GM12878 (cell line): ENCODE data around the gene CBX8. TPM values are rescaled to one million over a fixed set of nuclear protein-coding genes. Genes with fewer than 3 reads are reported as not detected.

ENCODE experiments used
- ATAC-seq: fragments of 200-7000 bp; cut with Tn5 transposase; 3 replicates; pipeline ENCODE4 v1.9.1; 2020; ENCODE audit warnings: mild to moderate bottlenecking, moderate library complexity
- BruUV-seq: library from RNA; stranded (reverse); fragments of 400-500 nt; replicated peaks from 2 replicates; lab custom pipeline; 2021; lab: Mats Ljungman, UMichigan
- CTCF ChIA-PET: fragments of 300-600 bp; sonication (Branson Sonifier 250); formaldehyde crosslinking; extraction: SDS; loops from one replicate; lab custom pipeline; 2021; ENCODE audit warnings: inconsistent platforms; lab: Yijun Ruan, JAX
- POLR2A ChIA-PET: fragments of 350-600 bp; formaldehyde crosslinking; extraction: SDS; loops from one replicate; lab custom pipeline; 2021; ENCODE audit warnings: inconsistent platforms; lab: Charles Lee
- RAD21 ChIA-PET: fragments of 300-600 bp; sonication (Branson Sonifier 250); formaldehyde crosslinking; loops from one replicate; lab custom pipeline; 2023; ENCODE audit warnings: antibody characterized with exemption; ENCODE audit not compliant: unreplicated experiment; lab: Charles Lee
- SMC1A ChIA-PET: fragments of 300-600 bp; sonication (Branson Sonifier 250); formaldehyde crosslinking; loops from one replicate; lab custom pipeline; 2023; ENCODE audit not compliant: unreplicated experiment, uncharacterized antibody; lab: Charles Lee
- DNase-seq: peaks from one replicate; pipeline ENCODE4 v3.0.0-alpha.2; 2011; ENCODE audit warnings: low read depth, low spot score
- FAIRE-seq: peaks from 3 replicates; lab custom pipeline; 2011; peaks lifted over from hg19 to GRCh38; lab: Jason Lieb, UNC
- H2AFZ ChIP-seq: 2 replicates; pipeline ENCODE4 v1.6.0; 2011; ENCODE audit warnings: low read depth, low read length, control low read depth; ENCODE audit not compliant: control insufficient read depth
- H3K27ac ChIP-seq: 2 replicates; pipeline ENCODE4 v1.5.1; 2011; ENCODE audit warnings: control low read depth; ENCODE audit not compliant: control insufficient read depth, insufficient read depth
- H3K27me3 ChIP-seq, 2 experiments: replicated peaks in 1 of 2; 2 replicates each; pipeline versions ENCODE4 v1.6.0 to v1.6.1; 2011; ENCODE audit warnings: low read length in 1 of 2; ENCODE audit not compliant: control insufficient read depth in 2 of 2, insufficient read depth in 2 of 2
- H3K36me3 ChIP-seq, 2 experiments: 2 replicates each; pipeline ENCODE4 v1.5.1; 2011; ENCODE audit warnings: low read length in 1 of 2; ENCODE audit not compliant: control insufficient read depth in 2 of 2, insufficient read depth in 2 of 2
- H3K4me1 ChIP-seq: 2 replicates; pipeline ENCODE4 v1.6.1; 2011; ENCODE audit warnings: mild to moderate bottlenecking, low read length, moderate library complexity, mixed read lengths; ENCODE audit not compliant: control insufficient read depth, insufficient read depth
- H3K4me2 ChIP-seq: 2 replicates; pipeline ENCODE4 v1.6.0; 2011; ENCODE audit warnings: control low read depth; ENCODE audit not compliant: control insufficient read depth, insufficient read depth
- H3K4me3 ChIP-seq: fragments of 200-600 bp; sonication (generic); 2 replicates; pipeline ENCODE4 v1.5.1; 2016
- H3K79me2 ChIP-seq: 2 replicates; pipeline ENCODE4 v1.6.0; 2011; ENCODE audit warnings: low read length; ENCODE audit not compliant: control insufficient read depth, insufficient read depth
- H3K9ac ChIP-seq: 2 replicates; pipeline ENCODE4 v1.8.0; 2011; ENCODE audit warnings: low read length, control low read depth, mixed read lengths; ENCODE audit not compliant: control insufficient read depth, insufficient read depth
- H3K9me3 ChIP-seq: replicated peaks from 3 replicates; pipeline ENCODE4 v1.5.1; 2011; ENCODE audit warnings: mild to moderate bottlenecking, low read length; ENCODE audit not compliant: control insufficient read depth, insufficient read depth
- H4K20me1 ChIP-seq: 2 replicates; pipeline ENCODE4 v1.6.0; 2011; ENCODE audit not compliant: control insufficient read depth, insufficient read depth
- BHLHE40 ChIP-seq, 2 experiments: fragments of 450-650 bp in 1 of 2; IDR thresholded peaks; 2 replicates each; pipeline ENCODE4 v1.6.1; 2011 to 2017; ENCODE audit warnings: low read depth in 2 of 2, borderline replicate concordance in 1 of 2, improper control_type of control experiment in 1 of 2, low read length in 1 of 2, mild to moderate bottlenecking in 1 of 2
- CEBPB ChIP-seq, 2 experiments: fragments of 150-350 bp in 1 of 2; IDR thresholded peaks; 2 replicates each; pipeline ENCODE4 v1.6.1; 2012 to 2014; ENCODE audit warnings: low read depth in 2 of 2, low read length in 2 of 2, borderline replicate concordance in 1 of 2, inconsistent platforms in 1 of 2
- ETV6 ChIP-seq, 2 experiments: fragments of 450-650 bp in 1 of 2; IDR thresholded peaks in 1 of 2; conservative IDR thresholded peaks in 1 of 2; 2 replicates each; pipeline ENCODE4 v1.6.1; 2014; ENCODE audit warnings: antibody characterized with exemption in 1 of 2, borderline replicate concordance in 1 of 2, low read depth in 1 of 2, mild to moderate bottlenecking in 1 of 2, moderate library complexity in 1 of 2
- GABPA ChIP-seq: IDR thresholded peaks from 2 replicates; pipeline ENCODE4 v1.6.1; 2014; ENCODE audit warnings: antibody characterized with exemption, low read depth, mild to moderate bottlenecking, inconsistent platforms
- HDAC2 ChIP-seq: fragments of 200-600 bp; sonication (generic); IDR thresholded peaks from 2 replicates; pipeline ENCODE4 v1.6.1; 2017
- PAX8 ChIP-seq: fragments of 450-650 bp; IDR thresholded peaks from 2 replicates; pipeline ENCODE4 v1.6.1; 2017; ENCODE audit warnings: mild to moderate bottlenecking, moderate library complexity
- RAD21 ChIP-seq: IDR thresholded peaks from 2 replicates; pipeline ENCODE4 v1.6.1; 2011; ENCODE audit warnings: mild to moderate bottlenecking, low read depth, low read length, moderate library complexity; ENCODE audit not compliant: insufficient read depth
- SIN3A ChIP-seq: IDR thresholded peaks from 2 replicates; pipeline ENCODE4 v1.6.1; 2012; ENCODE audit warnings: low read depth, low read length, improper control_type of control experiment
- SREBF1 ChIP-seq: IDR thresholded peaks from 2 replicates; pipeline ENCODE4 v1.6.1; 2012; ENCODE audit warnings: mild to moderate bottlenecking, low read length
- SUPT20H ChIP-seq: IDR thresholded peaks from 2 replicates; pipeline ENCODE4 v1.6.1; 2011; ENCODE audit warnings: low read depth, mild to moderate bottlenecking, low read length, moderate library complexity, borderline replicate concordance; ENCODE audit not compliant: control insufficient read depth
- TCF3 ChIP-seq: IDR thresholded peaks from 2 replicates; pipeline ENCODE4 v1.6.1; 2012; ENCODE audit warnings: low read depth, mild to moderate bottlenecking, low read length, borderline replicate concordance; ENCODE audit not compliant: insufficient read depth
- ZNF274 ChIP-seq: IDR thresholded peaks from one replicate; pipeline ENCODE4 v1.8.0; 2011; ENCODE audit not compliant: insufficient read length, insufficient read depth
- WGBS: methylation state at CpG from one replicate; pipeline ENCODE4 v1.1.6; 2016; ENCODE audit warnings: low lambda C conversion rate; ENCODE audit not compliant: insufficient replicate concordance, insufficient coverage; ENCODE audit errors: missing lambda C conversion rate; 5-methylcytosine and 5-hydroxymethylcytosine counted together
- in situ Hi-C: fragments of 300-500 bp; cut with MboI; formaldehyde crosslinking; loops from 9 replicates; pipeline ENCODE4 v1.14.3; 2018; ENCODE audit warnings: mixed read lengths
- intact Hi-C: fragments of 100-400 bp; cut with micrococcal nuclease; formaldehyde crosslinking; loops from one replicate; pipeline ENCODE4 v1.14.2; 2022; ENCODE audit not compliant: unreplicated experiment
- polyA plus RNA-seq, 11 experiments: library from polyadenylated mRNA; depleted of rRNA in 4 of 11; unstranded in 6 of 11; stranded (reverse) in 5 of 11; fragments of >200 nt; fragmentation: Nextera tagmentation in 4 of 11; fragmentation: Illumina TruSeq in 1 of 11; extraction: Ambion mirVana in 4 of 11; extraction: Trizol in 1 of 11; gene quantifications; 1 replicate in 1 of 11; 2 replicates in 10 of 11; pipeline versions ENCODE4 v1.2.1 to v1.2.3, GENCODE V29; 2011 to 2016; ENCODE audit warnings: inconsistent platforms in 2 of 11, missing spikeins in 2 of 11, low read depth in 1 of 11
- total RNA-seq, 4 experiments: library from RNA; depleted of rRNA in 3 of 4; stranded (reverse); fragments of >200 nt in 3 of 4; fragmentation: Illumina TruSeq in 1 of 4; extraction: Trizol in 1 of 4; gene quantifications; 2 replicates each; pipeline versions ENCODE4 v1.2.1 to v1.2.3, GENCODE V29; 2013 to 2021
- TF ChIP-seq, protein P1 (sequence below): fragments of 450-650 bp; IDR thresholded peaks from 2 replicates; pipeline ENCODE4 v1.6.1; 2016; ENCODE audit warnings: mild to moderate bottlenecking, moderate library complexity, borderline replicate concordance
- TF ChIP-seq, protein P2 (sequence below): fragments of 450-650 bp; conservative IDR thresholded peaks from 2 replicates; pipeline ENCODE4 v1.6.1; 2017; ENCODE audit warnings: mild to moderate bottlenecking, moderate library complexity

Gene CBX8
- total and polyA plus RNA-seq, 10 of the 15 experiments (the other 5 are each of a cell fraction or from before 2014, with no cell fraction given), result 0.03 to 6.7 (median 1.9) TPM

DNA sequence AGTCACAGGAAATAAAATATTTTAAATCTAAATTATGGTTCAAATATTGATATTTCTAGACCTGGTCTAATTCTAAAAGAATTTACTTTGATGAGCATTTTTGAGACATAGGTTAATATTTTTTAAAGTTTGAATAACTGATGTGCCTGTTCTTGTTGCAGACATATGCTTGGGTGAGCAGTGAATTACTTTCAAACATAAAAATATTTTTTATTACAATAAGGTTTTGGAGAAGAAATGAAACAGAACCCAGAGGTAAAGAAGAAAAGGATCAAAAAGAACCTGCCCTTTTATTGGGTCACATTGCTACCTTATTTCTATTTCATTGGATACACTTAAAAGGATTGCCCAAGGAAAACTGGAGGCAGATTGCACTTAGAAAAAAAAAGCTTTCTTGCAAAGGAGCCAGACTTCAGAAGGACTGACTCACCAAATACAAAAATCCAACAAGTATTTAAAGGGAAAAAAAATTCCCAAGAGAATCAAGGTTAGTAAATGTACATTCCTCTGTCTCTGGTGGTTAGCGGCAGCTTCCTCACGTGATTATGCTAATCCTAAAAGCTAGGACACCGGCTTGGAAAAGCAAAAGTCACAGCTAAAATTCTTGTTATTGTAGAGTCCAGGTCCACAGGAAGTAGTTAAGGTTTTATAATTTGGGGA, 47.6 kb downstream of the CBX8 start:
- CTCF ChIA-PET, result interaction anchor here (0.7 to 1.3 kb wide), 2 partner anchors 8 to 448 kb away, joined by 3 to 4 read pairs; no protein-coding TSS in a partner anchor
- intact Hi-C loops, result loop anchor here (5.0 kb wide), 1 partner anchor 88 kb away; the partner anchor contains the start of gene CBX4

More for the DNA sequence above, 47.6 kb downstream of the CBX8 start:
- Histone ChIP-seq H3K79me2 (no peaks in the 10 kb centered on the region), H3K27me3 (peaks cover 0 to 4% of the 10 kb centered on the region in 2 experiments; a peak in 2 of 4 replicates), H3K36me3 (no peaks in the 10 kb centered on the region), H3K9ac (no peak overlapping the region), H2AFZ (no peak overlapping the region), H4K20me1 (no peaks in the 10 kb centered on the region), H3K4me2 (no peak overlapping the region), H3K27ac (no peak overlapping the region), H3K4me1 (peaks cover 13% of the 10 kb centered on the region), H3K4me3 (no peak overlapping the region), H3K9me3 (no peaks in the 10 kb centered on the region)
- ChIA-PET POLR2A (no interaction called here), SMC1A (no interaction called here), RAD21 (no interaction called here)
- ATAC-seq (no peak), FAIRE-seq (no peak), DNase-seq (no peak)
- 89% methylated on average over 3 of the region's 3 CpGs for WGBS
- no TSS peak for BruUV-seq
- in situ Hi-C loops, result no loop called here
- no peak for TF ChIP-seq ZNF274
- no peak for TF ChIP-seq BHLHE40 (IDR thresholded peaks at IDR 0.05; ENCODE audit: borderline replicate concordance in 1 of 2, low read depth in 2 of 2, low read length in 1 of 2)
- TF ChIP-seq SREBF1, result no peak
- TF ChIP-seq ETV6 (conservative IDR thresholded peaks at IDR 0.05 in 1 of 2, IDR thresholded peaks at IDR 0.05 in 1 of 2; ENCODE audit: borderline replicate concordance in 1 of 2, low read depth in 1 of 2), result no peak
- TF ChIP-seq TCF3, result no peak
- TF ChIP-seq, protein P1, sequence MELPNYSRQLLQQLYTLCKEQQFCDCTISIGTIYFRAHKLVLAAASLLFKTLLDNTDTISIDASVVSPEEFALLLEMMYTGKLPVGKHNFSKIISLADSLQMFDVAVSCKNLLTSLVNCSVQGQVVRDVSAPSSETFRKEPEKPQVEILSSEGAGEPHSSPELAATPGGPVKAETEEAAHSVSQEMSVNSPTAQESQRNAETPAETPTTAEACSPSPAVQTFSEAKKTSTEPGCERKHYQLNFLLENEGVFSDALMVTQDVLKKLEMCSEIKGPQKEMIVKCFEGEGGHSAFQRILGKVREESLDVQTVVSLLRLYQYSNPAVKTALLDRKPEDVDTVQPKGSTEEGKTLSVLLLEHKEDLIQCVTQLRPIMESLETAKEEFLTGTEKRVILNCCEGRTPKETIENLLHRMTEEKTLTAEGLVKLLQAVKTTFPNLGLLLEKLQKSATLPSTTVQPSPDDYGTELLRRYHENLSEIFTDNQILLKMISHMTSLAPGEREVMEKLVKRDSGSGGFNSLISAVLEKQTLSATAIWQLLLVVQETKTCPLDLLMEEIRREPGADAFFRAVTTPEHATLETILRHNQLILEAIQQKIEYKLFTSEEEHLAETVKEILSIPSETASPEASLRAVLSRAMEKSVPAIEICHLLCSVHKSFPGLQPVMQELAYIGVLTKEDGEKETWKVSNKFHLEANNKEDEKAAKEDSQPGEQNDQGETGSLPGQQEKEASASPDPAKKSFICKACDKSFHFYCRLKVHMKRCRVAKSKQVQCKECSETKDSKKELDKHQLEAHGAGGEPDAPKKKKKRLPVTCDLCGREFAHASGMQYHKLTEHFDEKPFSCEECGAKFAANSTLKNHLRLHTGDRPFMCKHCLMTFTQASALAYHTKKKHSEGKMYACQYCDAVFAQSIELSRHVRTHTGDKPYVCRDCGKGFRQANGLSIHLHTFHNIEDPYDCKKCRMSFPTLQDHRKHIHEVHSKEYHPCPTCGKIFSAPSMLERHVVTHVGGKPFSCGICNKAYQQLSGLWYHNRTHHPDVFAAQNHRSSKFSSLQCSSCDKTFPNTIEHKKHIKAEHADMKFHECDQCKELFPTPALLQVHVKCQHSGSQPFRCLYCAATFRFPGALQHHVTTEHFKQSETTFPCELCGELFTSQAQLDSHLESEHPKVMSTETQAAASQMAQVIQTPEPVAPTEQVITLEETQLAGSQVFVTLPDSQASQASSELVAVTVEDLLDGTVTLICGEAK, result no peak
- no peak for TF ChIP-seq RAD21
- no peak for TF ChIP-seq SUPT20H
- TF ChIP-seq SIN3A, result no peak
- no peak for TF ChIP-seq GABPA
- TF ChIP-seq, protein P2, sequence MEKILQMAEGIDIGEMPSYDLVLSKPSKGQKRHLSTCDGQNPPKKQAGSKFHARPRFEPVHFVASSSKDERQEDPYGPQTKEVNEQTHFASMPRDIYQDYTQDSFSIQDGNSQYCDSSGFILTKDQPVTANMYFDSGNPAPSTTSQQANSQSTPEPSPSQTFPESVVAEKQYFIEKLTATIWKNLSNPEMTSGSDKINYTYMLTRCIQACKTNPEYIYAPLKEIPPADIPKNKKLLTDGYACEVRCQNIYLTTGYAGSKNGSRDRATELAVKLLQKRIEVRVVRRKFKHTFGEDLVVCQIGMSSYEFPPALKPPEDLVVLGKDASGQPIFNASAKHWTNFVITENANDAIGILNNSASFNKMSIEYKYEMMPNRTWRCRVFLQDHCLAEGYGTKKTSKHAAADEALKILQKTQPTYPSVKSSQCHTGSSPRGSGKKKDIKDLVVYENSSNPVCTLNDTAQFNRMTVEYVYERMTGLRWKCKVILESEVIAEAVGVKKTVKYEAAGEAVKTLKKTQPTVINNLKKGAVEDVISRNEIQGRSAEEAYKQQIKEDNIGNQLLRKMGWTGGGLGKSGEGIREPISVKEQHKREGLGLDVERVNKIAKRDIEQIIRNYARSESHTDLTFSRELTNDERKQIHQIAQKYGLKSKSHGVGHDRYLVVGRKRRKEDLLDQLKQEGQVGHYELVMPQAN, result no peak
- no peak for TF ChIP-seq HDAC2
- TF ChIP-seq PAX8, result no peak
- TF ChIP-seq CEBPB (IDR thresholded peaks at IDR 0.05; ENCODE audit: borderline replicate concordance in 1 of 2, low read depth in 2 of 2, low read length in 2 of 2), result no peak
